MG63 (cell line): ENCODE data around the gene COPS2. TPM values are rescaled to one million over a fixed set of nuclear protein-coding genes. Genes with fewer than 3 reads are reported as not detected.
"Not testable (repeated sequence)": the region's sequence is repeated elsewhere in the genome, so short reads cannot be mapped to it uniquely, and the experiment has no call there.

Source experiments
- DNase-seq: peaks from one replicate; pipeline ENCODE4 v3.0.0-alpha.2; 2020
- H3K27me3 ChIP-seq: fragments of 250-450 bp; sonication (Bioruptor Pico); 2 replicates; pipeline ENCODE4 v1.5.1; 2020; ENCODE audit warnings: mild to moderate bottlenecking, moderate library complexity
- H3K36me3 ChIP-seq: fragments of 250-450 bp; sonication (Bioruptor Pico); 2 replicates; pipeline ENCODE4 v1.5.1; 2020; ENCODE audit warnings: mild to moderate bottlenecking, moderate library complexity
- H3K4me3 ChIP-seq: fragments of 250-450 bp; sonication (Bioruptor Pico); 2 replicates; pipeline ENCODE4 v1.5.1; 2020; ENCODE audit warnings: mild to moderate bottlenecking, moderate library complexity
- H3K9me3 ChIP-seq: fragments of 250-450 bp; sonication (Bioruptor Pico); 2 replicates; pipeline ENCODE4 v1.5.1; 2020; ENCODE audit warnings: mild to moderate bottlenecking, moderate library complexity
- total RNA-seq: library from RNA; depleted of rRNA; stranded (reverse); fragments of >200 nt; shearing (Covaris generic); gene quantifications from 2 replicates; pipeline ENCODE4 v1.2.3, GENCODE V29; 2014; ENCODE audit warnings: low replicate concordance; rRNA removed

COPS2 gene
- total RNA-seq, 1 experiment from 2014 or later, result 184 TPM

DNA sequence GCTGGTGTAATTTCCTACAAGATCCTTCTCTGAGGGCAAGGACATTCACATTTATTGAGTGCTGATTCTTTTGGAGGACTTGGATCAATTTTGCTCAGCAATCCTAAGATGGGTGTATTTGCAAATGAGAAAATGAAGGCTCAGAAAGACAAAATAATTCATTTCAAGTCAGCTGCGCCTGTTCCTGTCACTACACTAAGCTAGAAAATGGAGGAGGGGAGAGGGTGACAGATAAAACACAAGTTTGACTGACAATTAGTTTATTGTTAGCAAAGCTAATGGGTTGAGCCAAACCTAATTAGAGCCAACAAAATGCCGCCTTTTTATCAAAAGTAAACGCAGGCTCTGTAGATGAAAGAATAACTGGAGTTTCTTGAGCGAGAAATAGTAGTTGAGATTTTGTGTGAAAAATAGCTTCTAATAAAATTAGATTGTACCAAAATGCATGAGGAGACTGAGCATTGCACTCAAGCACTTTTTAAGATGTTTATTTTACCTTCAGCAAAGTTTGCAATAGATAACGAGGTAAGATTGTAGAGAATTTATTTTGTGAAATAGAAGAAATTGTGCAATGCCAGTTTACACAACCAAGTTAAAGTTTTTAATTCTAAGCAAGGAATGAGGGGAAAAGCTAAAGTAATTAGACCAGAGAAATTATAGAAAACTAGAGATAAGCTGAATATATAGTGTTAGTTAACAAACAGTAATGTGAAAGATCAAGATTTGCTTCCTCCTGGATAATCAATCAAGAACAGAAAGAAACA, 69.5 kb downstream of the COPS2 start:
- Histone ChIP-seq H3K9me3 (no peaks in the 10 kb centered on the region), H3K4me3 (no peak overlapping the region), H3K36me3 (no peaks in the 10 kb centered on the region), H3K27me3 (no peaks in the 10 kb centered on the region)
- no peak for DNase-seq

DNA sequence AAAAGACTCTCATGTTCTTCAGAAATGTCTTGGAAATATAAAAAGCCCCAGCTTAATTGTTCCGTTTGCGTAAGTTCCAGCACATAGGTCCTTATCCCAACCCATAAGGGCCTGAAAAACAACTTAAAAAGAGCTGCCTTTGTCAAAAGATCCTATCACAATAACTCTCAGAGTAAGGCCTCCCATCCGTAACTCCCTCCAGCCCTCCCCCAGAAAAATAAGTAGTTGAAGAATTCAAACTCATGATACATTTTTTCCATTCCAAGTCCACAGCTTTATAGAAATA, 71.2 kb downstream of the COPS2 start:
- H3K36me3 ChIP-seq, result no peaks in the 10 kb centered on the region
- no peak for DNase-seq
- H3K27me3 ChIP-seq, result no peaks in the 10 kb centered on the region
- no peak overlapping the region for H3K4me3 ChIP-seq
- H3K9me3 ChIP-seq, result no peaks in the 10 kb centered on the region

DNA sequence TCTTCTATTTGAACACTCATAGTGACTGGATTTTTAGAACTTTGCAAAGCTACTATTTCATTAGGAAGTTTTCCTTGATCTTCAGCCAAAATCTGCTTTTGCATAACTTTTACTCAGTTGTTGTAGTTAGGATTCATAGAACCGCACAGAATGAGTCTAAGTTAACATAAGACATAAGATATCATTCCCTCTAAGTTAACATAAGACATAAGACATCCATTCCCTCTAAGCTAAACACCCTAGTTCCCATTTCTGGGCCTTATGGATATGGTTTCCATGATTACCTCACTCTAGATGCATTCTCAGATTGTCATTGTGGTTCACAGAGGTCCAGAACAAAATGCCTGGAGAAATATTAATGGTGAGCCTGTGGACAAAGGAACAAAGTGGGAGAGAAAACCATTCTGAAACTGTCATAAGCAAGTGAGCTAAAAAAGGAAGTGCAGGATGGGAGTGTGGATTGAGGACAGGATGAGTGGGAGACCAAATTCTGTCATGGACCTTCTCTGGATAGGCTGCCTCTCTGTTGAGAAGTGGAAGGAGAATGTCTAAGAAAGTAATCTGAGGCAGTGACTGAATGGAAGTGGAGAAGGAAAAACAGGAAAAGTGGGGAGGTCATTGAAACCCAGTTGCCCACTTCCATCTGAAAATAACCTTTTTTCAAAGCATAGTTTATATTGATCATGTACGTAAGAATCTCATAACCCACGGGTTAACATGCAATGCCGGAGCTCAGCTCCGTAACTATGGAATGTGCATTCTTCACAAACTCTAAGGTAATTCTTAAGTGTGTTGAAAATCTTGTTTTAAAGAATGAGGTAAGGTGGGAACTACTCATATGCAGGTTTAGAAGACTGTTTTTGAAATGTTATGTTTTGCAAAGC, 71.8 kb downstream of the COPS2 start:
- Histone ChIP-seq H3K27me3 (no peaks in the 10 kb centered on the region), H3K9me3 (no peaks in the 10 kb centered on the region), H3K4me3 (no peak overlapping the region), H3K36me3 (no peaks in the 10 kb centered on the region)
- no peak for DNase-seq

DNA sequence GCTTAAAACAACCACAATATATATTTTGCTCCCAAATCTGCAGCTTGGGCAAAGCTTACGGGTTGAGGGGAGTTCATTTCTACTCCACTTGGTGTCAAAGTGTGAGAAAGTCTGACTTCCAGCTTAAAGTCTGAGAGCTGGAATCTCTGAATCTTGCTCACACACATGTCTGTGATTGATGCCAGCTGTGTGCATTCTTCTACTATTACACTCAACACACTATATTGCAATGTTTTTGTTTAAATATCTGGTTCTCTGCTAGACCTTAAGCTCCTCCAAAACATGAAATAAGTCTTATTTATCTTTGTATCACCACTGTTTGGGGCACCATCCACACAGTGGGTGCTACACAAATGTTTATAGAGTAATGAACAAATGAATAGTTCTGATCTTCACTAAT, 72.4 kb downstream of the COPS2 start:
- H3K27me3 ChIP-seq, result no peaks in the 10 kb centered on the region
- H3K36me3 ChIP-seq, result no peaks in the 10 kb centered on the region
- H3K4me3 ChIP-seq, result no peak overlapping the region
- DNase-seq, result no peak
- no peaks in the 10 kb centered on the region for H3K9me3 ChIP-seq

DNA sequence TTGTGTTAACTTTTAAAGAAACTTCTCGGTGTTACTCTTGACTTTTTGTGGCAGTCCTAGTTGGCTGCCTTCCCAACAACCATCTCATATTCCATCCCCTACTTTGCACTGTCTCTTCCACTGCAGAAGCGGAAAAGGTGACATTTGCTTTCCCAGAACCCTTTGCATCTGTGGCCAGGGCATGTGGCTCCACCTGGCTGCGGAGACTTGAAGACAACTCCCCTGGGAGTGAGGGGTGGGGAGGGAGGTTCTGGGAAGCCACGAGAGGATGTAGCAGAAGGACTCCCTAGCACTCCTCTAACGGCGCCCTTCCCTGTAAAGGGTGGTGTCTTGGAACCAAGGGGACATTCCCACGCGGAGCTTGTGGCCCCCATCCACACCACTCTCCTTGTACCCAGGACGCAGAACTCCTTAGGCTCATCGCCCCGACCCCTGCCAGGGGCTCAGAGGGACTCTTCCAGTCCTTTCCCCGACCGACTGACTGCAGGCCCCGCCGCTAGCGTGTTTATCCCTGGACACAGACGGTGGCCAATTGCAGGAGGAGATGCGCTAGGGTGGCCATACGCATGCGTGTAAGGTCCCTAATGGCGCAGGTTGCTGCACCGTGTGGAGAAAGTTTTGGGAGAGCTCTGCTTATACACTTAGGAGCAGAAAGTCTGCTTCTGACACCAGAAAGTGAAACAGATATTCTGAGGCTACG, 75.9 kb downstream of the COPS2 start:
- DNase-seq, result no peak
- H3K36me3 ChIP-seq, result no peaks in the 10 kb centered on the region
- H3K4me3 ChIP-seq, result no peak overlapping the region
- no peaks in the 10 kb centered on the region for H3K9me3 ChIP-seq
- 0 out of 2 replicates have a peak, but pooled peaks cover 3% of the 10 kb centered on the region for H3K27me3 ChIP-seq

DNA sequence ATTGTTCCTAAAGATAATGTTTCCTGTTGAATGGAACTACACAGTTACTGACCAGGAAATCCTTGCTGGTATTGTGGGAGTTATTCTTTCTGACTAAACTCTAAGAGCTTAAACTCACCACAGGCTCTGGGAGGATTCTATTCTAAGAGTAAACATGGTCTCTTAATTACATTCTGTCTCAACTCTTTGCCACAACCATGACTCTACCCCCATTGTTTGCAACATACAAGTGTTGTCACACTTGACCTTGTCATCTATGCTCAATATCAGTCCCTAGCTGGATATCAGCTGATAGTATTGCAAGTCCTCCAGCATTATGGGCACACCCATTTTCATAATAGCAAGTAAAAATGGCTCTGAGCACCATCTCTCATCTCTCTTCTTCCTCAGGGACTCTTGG, 79.5 kb downstream of the COPS2 start:
- 0 out of 2 replicates have a peak, but pooled peaks cover 3% of the 10 kb centered on the region for H3K27me3 ChIP-seq
- H3K9me3 ChIP-seq, result no peaks in the 10 kb centered on the region
- DNase-seq, result no peak
- no peaks in the 10 kb centered on the region for H3K36me3 ChIP-seq
- no peak overlapping the region for H3K4me3 ChIP-seq

DNA sequence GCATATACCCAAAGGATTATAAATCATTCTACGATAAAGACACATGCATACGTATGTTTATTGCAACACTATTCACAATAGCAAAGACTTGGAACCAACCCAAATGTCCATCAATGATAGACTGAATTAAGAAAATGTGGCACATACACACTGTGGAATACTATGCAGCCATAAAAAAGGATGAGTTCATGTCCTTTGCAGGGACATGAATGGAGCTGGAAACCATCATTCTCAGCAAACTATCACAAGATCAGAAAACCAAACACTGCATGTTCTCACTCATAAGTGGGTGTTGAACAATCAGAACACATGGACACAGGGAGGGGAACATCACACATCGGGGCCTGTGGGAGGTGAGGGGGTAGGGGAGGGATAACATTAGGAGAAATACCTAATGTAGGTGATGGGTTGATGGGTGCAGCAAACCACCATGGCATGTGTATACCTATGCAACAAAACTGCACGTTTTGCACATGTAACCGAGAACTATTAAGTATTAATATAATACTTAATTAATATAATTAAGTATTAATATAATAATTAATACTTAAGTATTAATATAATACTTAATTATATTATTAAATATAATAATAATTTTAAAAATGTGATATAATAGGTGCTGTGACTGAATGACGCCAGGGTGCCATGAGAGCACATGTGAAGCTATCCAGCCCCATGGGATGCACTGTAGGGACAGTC, 80.7 kb downstream of the COPS2 start:
- H3K27me3 ChIP-seq, DNase-seq, H3K36me3 ChIP-seq, H3K9me3 ChIP-seq, H3K4me3 ChIP-seq: not testable (repeated sequence)

Other genes with a start within 250 kb of the COPS2 start
- gene SHC4, start 191.7 kb downstream of the COPS2 start, total RNA-seq, result not detected in 2 replicates
- gene SECISBP2L, start 109.2 kb downstream of the COPS2 start, total RNA-seq, result 11.0 and 28.2 TPM in 2 replicates
- gene GALK2, start 14.6 kb upstream of the COPS2 start, total RNA-seq, result 25.0 and 110 TPM in 2 replicates